Measurements from ENCODE around the gene UBL7.
A peak's percentile ranks its signal among the peaks of the same experiment; 100 is the strongest.

The UBL7 gene

DNA sequence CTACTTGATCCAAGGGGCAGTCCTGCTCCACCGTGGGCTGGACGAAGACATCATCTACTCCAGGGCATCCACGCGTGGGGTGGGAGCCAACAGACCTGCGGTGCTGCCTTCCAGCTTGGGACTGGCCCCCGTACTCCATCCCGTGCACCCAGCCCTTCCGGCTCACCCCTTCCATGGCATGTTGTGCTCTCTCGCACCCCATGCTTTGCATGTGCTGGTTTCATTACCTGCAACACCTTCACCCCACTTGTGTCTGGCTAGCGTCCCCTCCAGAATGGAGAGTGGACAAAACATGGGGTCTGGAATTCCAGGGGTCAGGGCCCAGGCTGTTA lies 57.4 kb downstream of the UBL7 start:
- DNase-seq (ENCODE audit: low spot score), result no peak
- TF ChIP-seq, protein P1, sequence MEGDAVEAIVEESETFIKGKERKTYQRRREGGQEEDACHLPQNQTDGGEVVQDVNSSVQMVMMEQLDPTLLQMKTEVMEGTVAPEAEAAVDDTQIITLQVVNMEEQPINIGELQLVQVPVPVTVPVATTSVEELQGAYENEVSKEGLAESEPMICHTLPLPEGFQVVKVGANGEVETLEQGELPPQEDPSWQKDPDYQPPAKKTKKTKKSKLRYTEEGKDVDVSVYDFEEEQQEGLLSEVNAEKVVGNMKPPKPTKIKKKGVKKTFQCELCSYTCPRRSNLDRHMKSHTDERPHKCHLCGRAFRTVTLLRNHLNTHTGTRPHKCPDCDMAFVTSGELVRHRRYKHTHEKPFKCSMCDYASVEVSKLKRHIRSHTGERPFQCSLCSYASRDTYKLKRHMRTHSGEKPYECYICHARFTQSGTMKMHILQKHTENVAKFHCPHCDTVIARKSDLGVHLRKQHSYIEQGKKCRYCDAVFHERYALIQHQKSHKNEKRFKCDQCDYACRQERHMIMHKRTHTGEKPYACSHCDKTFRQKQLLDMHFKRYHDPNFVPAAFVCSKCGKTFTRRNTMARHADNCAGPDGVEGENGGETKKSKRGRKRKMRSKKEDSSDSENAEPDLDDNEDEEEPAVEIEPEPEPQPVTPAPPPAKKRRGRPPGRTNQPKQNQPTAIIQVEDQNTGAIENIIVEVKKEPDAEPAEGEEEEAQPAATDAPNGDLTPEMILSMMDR (IDR thresholded peaks at IDR 0.05; ENCODE audit: borderline replicate concordance, control extremely low read depth, extremely low read depth, insufficient read depth, missing control alignments), result no peak

DNA sequence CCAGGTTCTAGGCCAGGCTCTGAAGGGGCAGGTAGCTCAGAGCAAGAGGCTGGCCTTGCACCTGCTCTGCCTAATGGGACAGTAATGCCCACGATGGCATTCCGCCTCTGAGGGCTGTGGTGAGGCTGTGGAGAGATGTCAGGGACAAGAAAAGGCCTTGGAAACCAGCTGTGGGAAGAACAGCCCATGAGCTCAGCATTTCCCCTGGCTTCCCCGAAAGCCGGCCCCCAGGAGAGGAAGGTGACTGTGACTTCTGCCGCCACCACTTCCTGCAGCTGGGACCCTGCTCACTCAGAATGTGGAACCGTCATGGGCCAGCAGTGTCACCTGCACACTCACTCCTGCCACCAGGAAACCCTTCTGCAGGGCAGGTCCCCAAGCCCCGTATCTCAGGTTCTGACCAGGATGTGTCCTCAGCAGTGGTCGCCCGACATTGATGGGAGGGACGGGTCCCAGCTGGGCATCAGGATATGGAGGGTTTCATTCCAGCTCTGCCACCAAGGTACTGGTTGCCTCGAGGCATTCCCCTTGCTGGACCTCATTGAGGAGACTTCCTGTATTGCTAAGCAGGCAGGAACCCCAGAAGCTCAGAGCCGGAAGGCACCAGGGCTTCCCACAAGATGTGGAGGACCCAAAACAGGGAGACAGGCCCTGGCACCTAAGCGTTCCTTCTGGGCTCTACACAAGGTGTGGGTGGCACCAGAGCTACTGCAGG lies 57.9 kb downstream of the UBL7 start:
- in situ Hi-C loops (cut with MboI; ENCODE audit: low sequenced_read_pairs, unreplicated experiment), result no loop called here
- TF ChIP-seq, protein P1 (IDR thresholded peaks at IDR 0.05; ENCODE audit: borderline replicate concordance, control extremely low read depth, extremely low read depth, insufficient read depth, missing control alignments), result no peak
- DNase-seq (ENCODE audit: low spot score), result peak; percentile 81

More for the DNA sequence above, 57.4 kb downstream of the UBL7 start:
- in situ Hi-C loops (cut with MboI; ENCODE audit: low sequenced_read_pairs, unreplicated experiment), result no loop called here

DNA sequence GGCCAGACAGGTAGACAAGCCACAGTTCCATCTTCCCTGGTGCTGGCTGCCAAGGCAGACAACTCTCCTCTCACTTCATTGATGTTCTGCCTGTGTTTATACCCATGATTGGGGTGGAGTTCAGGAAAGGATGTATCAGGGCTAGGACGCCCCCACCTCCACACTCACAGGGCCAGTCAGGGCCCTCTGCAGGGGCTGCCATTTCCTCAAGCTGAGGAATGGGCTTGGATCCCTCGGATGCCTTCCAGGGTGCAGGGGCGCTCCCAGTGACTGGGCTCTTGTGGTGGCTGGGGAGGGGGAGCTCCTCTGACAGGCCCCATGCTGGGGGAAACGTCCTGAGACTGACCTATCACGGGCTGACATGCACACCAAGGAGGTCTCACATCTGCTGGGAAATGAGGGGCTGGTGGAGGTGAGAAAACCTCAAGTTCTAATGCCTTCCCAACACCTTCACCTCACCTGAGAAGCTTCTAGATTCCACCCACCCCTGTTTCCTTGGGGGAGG lies 58.6 kb downstream of the UBL7 start:
- in situ Hi-C loops (cut with MboI; ENCODE audit: low sequenced_read_pairs, unreplicated experiment), result no loop called here
- TF ChIP-seq, protein P1 (IDR thresholded peaks at IDR 0.05; ENCODE audit: borderline replicate concordance, control extremely low read depth, extremely low read depth, insufficient read depth, missing control alignments), result no peak
- no peak for DNase-seq (ENCODE audit: low spot score)

DNA sequence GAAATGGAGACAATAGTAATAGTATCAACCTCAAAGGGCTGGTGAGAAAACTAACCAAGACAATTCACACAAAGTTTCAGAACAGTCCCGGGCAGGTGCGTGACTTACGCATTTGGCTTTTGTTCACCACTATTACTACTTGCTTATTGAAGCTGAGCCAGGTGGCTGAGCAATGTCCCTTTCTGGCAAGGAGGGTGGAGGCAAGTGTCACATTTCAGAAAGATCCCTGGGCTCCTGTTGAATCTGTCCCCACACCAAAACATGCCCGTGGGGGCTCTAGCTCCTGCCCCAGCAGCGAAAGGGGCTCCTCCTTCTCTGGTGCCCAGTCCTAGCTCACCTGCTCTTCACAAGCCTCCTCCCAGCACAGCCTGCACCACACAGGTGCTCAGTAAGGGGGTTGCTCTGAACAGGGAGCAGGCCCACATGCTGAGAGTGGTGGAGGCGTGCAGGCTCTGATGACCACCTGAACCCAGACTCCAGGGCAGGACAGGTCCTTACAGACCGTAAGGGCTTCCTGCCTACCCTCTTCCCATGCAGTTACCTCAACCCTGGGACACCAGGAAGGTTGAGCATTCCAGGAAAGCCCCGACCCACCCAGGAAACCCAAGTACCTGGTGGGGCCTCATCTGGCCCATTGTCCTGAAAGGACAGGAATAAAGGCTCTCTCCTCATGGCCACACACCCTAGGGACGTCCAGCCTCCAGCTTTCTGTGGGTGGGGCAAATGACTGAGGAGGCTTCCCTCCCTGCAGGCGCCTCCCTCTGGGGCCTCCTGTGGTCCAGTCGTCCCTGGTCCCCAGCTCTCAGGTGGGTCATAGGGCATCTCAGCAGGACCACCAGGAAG lies 59.8 kb downstream of the UBL7 start:
- TF ChIP-seq, protein P1 (IDR thresholded peaks at IDR 0.05; ENCODE audit: borderline replicate concordance, control extremely low read depth, extremely low read depth, insufficient read depth, missing control alignments), result no peak
- in situ Hi-C loops (cut with MboI; ENCODE audit: low sequenced_read_pairs, unreplicated experiment), result no loop called here
- DNase-seq (ENCODE audit: low spot score), result no peak

DNA sequence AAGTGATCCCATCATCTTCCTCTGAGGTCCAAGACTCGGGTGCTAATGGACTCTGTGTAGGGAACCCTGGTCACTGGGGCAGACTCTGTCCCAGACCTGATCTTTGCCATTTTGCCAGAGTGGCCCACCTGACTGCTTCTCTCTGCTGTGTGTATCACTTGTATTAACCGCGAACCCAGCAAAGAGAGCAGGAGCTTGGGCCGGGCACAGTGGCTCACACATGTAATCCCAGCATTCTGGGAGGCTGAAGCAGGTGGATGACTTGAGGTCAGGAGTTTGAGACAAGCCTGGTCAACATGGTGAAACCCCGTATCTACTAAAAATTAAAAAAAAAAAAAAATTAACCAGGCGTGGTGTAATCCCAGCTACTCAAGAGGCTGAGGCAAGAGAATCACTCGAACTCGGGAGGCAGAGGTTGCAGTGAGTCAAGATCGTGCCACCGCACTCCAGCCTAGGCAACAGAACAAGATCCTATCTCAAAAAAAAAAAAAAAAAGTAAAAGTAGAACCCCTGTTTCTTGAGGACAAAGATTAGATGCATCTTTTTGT lies 60.6 kb downstream of the UBL7 start:
- TF ChIP-seq, protein P1 (IDR thresholded peaks at IDR 0.05; ENCODE audit: borderline replicate concordance, control extremely low read depth, extremely low read depth, insufficient read depth, missing control alignments), result no peak
- in situ Hi-C loops (cut with MboI; ENCODE audit: low sequenced_read_pairs, unreplicated experiment), result no loop called here
- no peak for DNase-seq (ENCODE audit: low spot score)

DNA sequence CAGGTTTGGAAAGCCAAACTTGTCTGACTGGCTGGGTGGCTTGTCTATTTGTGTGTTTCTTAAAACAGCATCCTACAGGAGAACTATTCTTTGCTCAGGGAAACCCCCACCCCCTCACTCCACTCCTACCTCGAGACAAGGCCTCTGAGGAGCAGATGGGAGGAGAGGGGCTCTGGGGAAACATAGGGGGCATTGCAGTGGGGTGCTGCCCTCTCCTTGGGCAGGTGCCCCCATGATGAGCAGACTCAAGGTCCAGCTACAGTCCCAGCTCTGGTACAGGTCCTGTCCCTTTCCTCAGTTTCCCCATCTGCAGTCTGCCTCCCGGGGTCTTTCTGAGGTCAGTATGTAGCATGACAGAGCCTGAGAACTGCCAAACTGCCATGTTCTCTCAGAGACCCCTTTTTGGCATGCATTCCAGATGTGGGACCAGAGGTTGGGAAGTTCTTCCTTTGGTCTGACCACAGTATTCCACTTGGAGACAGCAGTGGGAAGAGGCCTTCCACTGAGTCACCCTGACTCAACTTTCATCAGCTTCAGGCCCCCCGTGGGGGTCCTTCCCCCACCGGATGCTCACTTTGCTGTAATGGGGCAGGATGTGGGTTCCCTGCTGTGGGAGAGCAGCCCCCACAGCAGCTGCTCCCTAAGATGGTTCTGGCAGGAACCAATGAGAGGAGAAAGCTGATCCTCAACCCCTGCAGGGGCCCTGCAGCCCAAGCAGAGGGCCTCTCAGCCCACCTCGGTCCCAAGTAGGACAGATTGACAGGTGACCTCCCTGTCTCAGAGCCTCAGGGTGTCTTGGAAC lies 61.2 kb downstream of the UBL7 start:
- in situ Hi-C loops (cut with MboI; ENCODE audit: low sequenced_read_pairs, unreplicated experiment), result no loop called here
- TF ChIP-seq, protein P1 (IDR thresholded peaks at IDR 0.05; ENCODE audit: borderline replicate concordance, control extremely low read depth, extremely low read depth, insufficient read depth, missing control alignments), result no peak
- no peak for DNase-seq (ENCODE audit: low spot score)

All from GM13976 (cell line).